SK-N-MC (cell line): ENCODE measurements around the gene ALPL.

Experiments used
- DNase-seq: peaks from one replicate; pipeline ENCODE4 v3.0.0-alpha.2; 2011; ENCODE audit warnings: low read depth, low spot score
- H3K27ac ChIP-seq: fragments of 200-600 bp; sonication (generic); 2 replicates; pipeline ENCODE4 v1.5.1; 2016; ENCODE audit warnings: mixed run types
- H3K36me3 ChIP-seq: fragments of 200-600 bp; sonication (generic); 2 replicates; pipeline ENCODE4 v1.6.1; 2017; ENCODE audit warnings: antibody characterized with exemption, low read length, mixed read lengths; ENCODE audit not compliant: insufficient read depth
- H3K4me3 ChIP-seq: fragments of 200-600 bp; sonication (generic); 2 replicates; pipeline ENCODE4 v1.5.1; 2016
- H3K9ac ChIP-seq: fragments of 200-600 bp; sonication (generic); 2 replicates; pipeline ENCODE4 v1.8.0; 2017; ENCODE audit warnings: mixed run types, mixed read lengths; ENCODE audit not compliant: insufficient read length
- H3K9me3 ChIP-seq: fragments of 200-600 bp; sonication (generic); 2 replicates; pipeline ENCODE4 v1.6.1; 2017; ENCODE audit warnings: low read depth, mild to moderate bottlenecking, antibody characterized with exemption, low read length, moderate library complexity, mixed read lengths
- EZH2 ChIP-seq: fragments of 200-600 bp; sonication (generic); IDR thresholded peaks from one replicate; pipeline ENCODE4 v1.6.1; 2017; ENCODE audit warnings: antibody characterized with exemption
- FOXP2 ChIP-seq: optimal IDR thresholded peaks from 2 replicates; pipeline ENCODE3; 2011; ENCODE audit warnings: mild to moderate bottlenecking, moderate library complexity; ENCODE audit not compliant: insufficient read depth; ENCODE audit errors: extremely low read length, control extremely low read depth
- POLR2AphosphoS5 ChIP-seq: IDR thresholded peaks from 2 replicates; pipeline ENCODE4 v1.6.1; 2012; ENCODE audit warnings: mild to moderate bottlenecking, low read depth, low read length, borderline replicate concordance

Gene ALPL

GRCh38 chr1:21590126-21590880 lies 81.1 kb downstream of the ALPL start:
- peak; percentile 56 for DNase-seq
- Histone ChIP-seq H3K27ac (peak overlapping the region; percentile 85), H3K9me3 (no peaks in the 10 kb centered on the region), H3K4me3 (peak overlapping the region; percentile 50), H3K9ac (peak overlapping the region; percentile 48), H3K36me3 (no peaks in the 10 kb centered on the region)
- TF ChIP-seq EZH2 (no peak), POLR2AphosphoS5 (no peak), FOXP2 (no peak)

GRCh38 chr1:21590934-21591333 lies 81.7 kb downstream of the ALPL start:
- TF ChIP-seq FOXP2 (no peak), POLR2AphosphoS5 (no peak), EZH2 (no peak)
- H3K9me3 ChIP-seq, result no peaks in the 10 kb centered on the region
- H3K36me3 ChIP-seq, result no peaks in the 10 kb centered on the region
- no peak overlapping the region for H3K9ac ChIP-seq
- peak overlapping the region; percentile 50 for H3K4me3 ChIP-seq
- H3K27ac ChIP-seq, result no peak overlapping the region
- peak; percentile 3 for DNase-seq

- H3K9me3 ChIP-seq, result no peaks in the 10 kb centered on the region
- H3K4me3 ChIP-seq, result no peak overlapping the region
- H3K27ac ChIP-seq, result peak overlapping the region; percentile 34; the same call in 1 of the 2 replicates
- no peak for DNase-seq
- no peaks in the 10 kb centered on the region for H3K36me3 ChIP-seq
- TF ChIP-seq FOXP2 (no peak), EZH2 (no peak), POLR2AphosphoS5 (no peak)
- no peak overlapping the region for H3K9ac ChIP-seq
Measured at GRCh38 chr1:21592086-21592865, 83.1 kb downstream of the ALPL start.

GRCh38 chr1:21593231-21593630 lies 84.0 kb downstream of the ALPL start:
- no peaks in the 10 kb centered on the region for H3K36me3 ChIP-seq
- no peak overlapping the region for H3K9ac ChIP-seq
- no peak overlapping the region for H3K27ac ChIP-seq
- H3K4me3 ChIP-seq, result no peak overlapping the region
- no peak for TF ChIP-seq EZH2
- no peak for TF ChIP-seq POLR2AphosphoS5
- no peak for TF ChIP-seq FOXP2
- no peaks in the 10 kb centered on the region for H3K9me3 ChIP-seq
- no peak for DNase-seq

GRCh38 chr1:21594501-21594900 lies 85.3 kb downstream of the ALPL start:
- no peak for DNase-seq
- no peaks in the 10 kb centered on the region for H3K36me3 ChIP-seq
- no peak for TF ChIP-seq EZH2
- no peak overlapping the region for H3K9ac ChIP-seq
- H3K9me3 ChIP-seq, result no peaks in the 10 kb centered on the region
- H3K27ac ChIP-seq, result no peak overlapping the region
- no peak overlapping the region for H3K4me3 ChIP-seq

GRCh38 chr1:21594935-21595897 lies 86.0 kb downstream of the ALPL start:
- TF ChIP-seq POLR2AphosphoS5 (no peak), FOXP2 (no peak)
- Histone ChIP-seq H3K9ac (no peak overlapping the region), H3K9me3 (no peaks in the 10 kb centered on the region), H3K27ac (no peak overlapping the region), H3K36me3 (no peaks in the 10 kb centered on the region), H3K4me3 (no peak overlapping the region)
- peak; percentile 42 for DNase-seq

- Histone ChIP-seq H3K9ac (no peak overlapping the region), H3K36me3 (no peaks in the 10 kb centered on the region), H3K9me3 (no peaks in the 10 kb centered on the region), H3K27ac (no peak overlapping the region), H3K4me3 (no peak overlapping the region)
- no peak for TF ChIP-seq EZH2
- TF ChIP-seq POLR2AphosphoS5, result no peak
- TF ChIP-seq FOXP2, result no peak
- DNase-seq, result no peak
Measured at GRCh38 chr1:21596174-21596573, 87.0 kb downstream of the ALPL start.

- Histone ChIP-seq H3K36me3 (no peaks in the 10 kb centered on the region), H3K4me3 (no peak overlapping the region), H3K9ac (no peak overlapping the region), H3K27ac (no peak overlapping the region), H3K9me3 (no peaks in the 10 kb centered on the region)
- no peak for DNase-seq
- TF ChIP-seq FOXP2 (no peak), POLR2AphosphoS5 (no peak), EZH2 (no peak)
Measured at GRCh38 chr1:21596628-21597027, 87.4 kb downstream of the ALPL start.
